Psoas muscle (tissue), 8 donors: ENCODE measurements around the gene IQCE. TPM values are rescaled to one million over a fixed set of nuclear protein-coding genes. Genes with fewer than 3 reads are reported as not detected.
A peak's percentile ranks its signal among the peaks of the same experiment; 100 is the strongest.

ENCODE experiments used
- ATAC-seq, 4 donors: fragments of 200-7000 bp; cut with Tn5 transposase; one replicate each; pipeline ENCODE4 v1.9.1; 2020; ENCODE audit warnings: moderate library complexity in 3 of 4, mild to moderate bottlenecking in 2 of 4
- DNase-seq, 2 donors: peaks; one replicate each; pipeline ENCODE4 v3.0.0-alpha.2; 2020
- H3K27ac ChIP-seq: fragments of 200-600 bp; one replicate; pipeline ENCODE4 v1.8.0; 2022
- H3K27me3 ChIP-seq, 3 donors: fragments of 200-600 bp in 1 of 3; one replicate each; pipeline versions ENCODE4 v1.6.1 to v1.8.0; 2013 to 2022; ENCODE audit warnings: low read length in 2 of 3, mild to moderate bottlenecking in 2 of 3, moderate library complexity in 1 of 3; ENCODE audit not compliant: insufficient read depth in 3 of 3
- H3K36me3 ChIP-seq, 2 donors: fragments of 200-600 bp in 1 of 2; one replicate each; pipeline versions ENCODE4 v1.6.1 to v1.8.0; 2013 to 2022; ENCODE audit warnings: low read depth in 1 of 2, mild to moderate bottlenecking in 1 of 2, moderate library complexity in 1 of 2; ENCODE audit not compliant: insufficient read depth in 1 of 2
- H3K4me1 ChIP-seq: fragments of 200-600 bp; one replicate; pipeline ENCODE4 v1.8.0; 2022
- H3K4me3 ChIP-seq: fragments of 200-600 bp; one replicate; pipeline ENCODE4 v1.8.0; 2022; ENCODE audit warnings: mild to moderate bottlenecking
- H3K9me3 ChIP-seq: fragments of 200-600 bp; one replicate; pipeline ENCODE4 v1.8.0; 2022
- WGBS, 3 donors: extraction: QIAGEN DNeasy Blood & Tissue Kit; methylation state at CpG; one replicate each; pipeline versions ENCODE4 v1.1.6 to v1.1.7; 2013; 5-methylcytosine and 5-hydroxymethylcytosine counted together
- intact Hi-C, 2 donors: fragments of 100-400 bp; cut with DNase I; formaldehyde crosslinking; loops; one replicate each; pipeline versions ENCODE4 v1.11.0 to v1.14.2; 2022
- long read RNA-seq, 2 donors: library from polyadenylated mRNA; unstranded; transcript quantifications; one replicate each; pipeline ENCODE4 v2.0.0, GENCODE V29; 2021
- polyA plus RNA-seq, 3 donors: library from polyadenylated mRNA; stranded (reverse); fragments of 200-250 nt; gene quantifications; one replicate each; pipeline ENCODE4 v1.2.3, GENCODE V29; 2013
- total RNA-seq, 4 donors: library from RNA; stranded (reverse); fragmentation: NEBNext Ultra II Directional in 2 of 4; extraction: Animal tissue kit (Norgen Biotek cat#: 25700) in 2 of 4; gene quantifications; one replicate each; pipeline versions ENCODE4 v1.2.1 to v1.2.4, GENCODE V29; 2021 to 2023
- TF ChIP-seq, protein P1 (sequence below): fragments of 200-600 bp; IDR thresholded peaks from one replicate; pipeline ENCODE4 v1.8.0; 2022; ENCODE audit warnings: antibody characterized with exemption
- donor health status: healthy with polysubstance abuse.
- donor health status: DM: no; HTN: no; CAD: no; lungs with moderate emphysema.
- donor health status: Bipolar disorder and iron deficiency.
- donor health status: healthy.
- donor health status: DM: yes; HTN: yes; CAD: no.
- donor health status: DM: no; HTN: no; CAD: no.
- donor health status: DM: no; HTN: no; CAD: no.
- donor health status: DM: yes; HTN: yes; CAD: no.

The IQCE gene, protein sequence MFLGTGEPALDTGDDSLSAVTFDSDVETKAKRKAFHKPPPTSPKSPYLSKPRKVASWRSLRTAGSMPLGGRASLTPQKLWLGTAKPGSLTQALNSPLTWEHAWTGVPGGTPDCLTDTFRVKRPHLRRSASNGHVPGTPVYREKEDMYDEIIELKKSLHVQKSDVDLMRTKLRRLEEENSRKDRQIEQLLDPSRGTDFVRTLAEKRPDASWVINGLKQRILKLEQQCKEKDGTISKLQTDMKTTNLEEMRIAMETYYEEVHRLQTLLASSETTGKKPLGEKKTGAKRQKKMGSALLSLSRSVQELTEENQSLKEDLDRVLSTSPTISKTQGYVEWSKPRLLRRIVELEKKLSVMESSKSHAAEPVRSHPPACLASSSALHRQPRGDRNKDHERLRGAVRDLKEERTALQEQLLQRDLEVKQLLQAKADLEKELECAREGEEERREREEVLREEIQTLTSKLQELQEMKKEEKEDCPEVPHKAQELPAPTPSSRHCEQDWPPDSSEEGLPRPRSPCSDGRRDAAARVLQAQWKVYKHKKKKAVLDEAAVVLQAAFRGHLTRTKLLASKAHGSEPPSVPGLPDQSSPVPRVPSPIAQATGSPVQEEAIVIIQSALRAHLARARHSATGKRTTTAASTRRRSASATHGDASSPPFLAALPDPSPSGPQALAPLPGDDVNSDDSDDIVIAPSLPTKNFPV
- total RNA-seq = 1 to 10 TPM; 5.6 to 8.5 (median 7.1) TPM
- polyA plus RNA-seq = 1 to 10 TPM; 2.4 to 9.6 (median 6.5) TPM
- long read RNA-seq, donor 1, partial matches to known transcripts = 4 of 5 reads
- long read RNA-seq, donor 1, other reads (novel, unspliced or antisense) = 1 of 5 reads
- long read RNA-seq, donor 2, full-length matches to known transcripts = 6 of 11 reads
- long read RNA-seq, donor 2, partial matches to known transcripts = 4 of 11 reads
- long read RNA-seq, donor 2, other reads (novel, unspliced or antisense) = 1 of 11 reads

DNA sequence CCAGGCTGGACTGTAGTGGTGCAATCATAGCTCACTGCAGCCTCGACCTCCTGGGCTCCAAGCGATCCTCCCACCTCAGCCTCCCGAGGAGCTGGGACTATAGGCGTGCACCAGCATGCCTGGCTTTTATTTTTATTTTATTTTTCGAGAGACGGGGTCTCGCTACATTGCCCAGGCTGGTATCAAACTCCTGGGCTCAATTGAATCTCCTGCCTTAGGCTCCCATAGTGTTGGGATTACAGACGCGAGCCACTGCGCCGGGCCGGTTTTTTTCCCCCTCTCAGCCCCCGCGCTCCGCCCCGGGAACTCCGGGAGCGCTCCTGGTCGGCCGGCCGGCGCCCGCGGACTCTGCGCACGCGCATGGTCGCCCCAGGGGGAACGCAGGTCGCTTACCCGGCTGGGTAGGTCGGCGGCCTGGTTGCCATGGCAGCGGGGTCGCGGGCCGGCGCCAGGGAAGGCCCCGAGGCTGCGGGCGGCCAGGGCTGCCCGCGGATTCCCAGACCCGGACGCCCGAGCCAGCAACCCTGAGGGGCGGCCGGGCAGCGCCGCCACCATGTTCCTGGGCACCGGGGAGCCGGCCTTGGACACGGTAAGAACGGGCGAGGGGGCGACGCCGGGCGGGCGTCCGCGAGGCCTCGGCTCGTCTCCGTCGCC is at the start of gene IQCE:
TSS of gene IQCE (plus strand) at position 351 of the 654 bp plus-strand sequence. CDS start at position 554, 203 bp downstream.
- peak within 1 kb of the TSS; percentile 92 for H3K4me3 ChIP-seq
- ATAC-seq = peak; percentile 76 to 82 (median 81)
- TF ChIP-seq, protein P1, sequence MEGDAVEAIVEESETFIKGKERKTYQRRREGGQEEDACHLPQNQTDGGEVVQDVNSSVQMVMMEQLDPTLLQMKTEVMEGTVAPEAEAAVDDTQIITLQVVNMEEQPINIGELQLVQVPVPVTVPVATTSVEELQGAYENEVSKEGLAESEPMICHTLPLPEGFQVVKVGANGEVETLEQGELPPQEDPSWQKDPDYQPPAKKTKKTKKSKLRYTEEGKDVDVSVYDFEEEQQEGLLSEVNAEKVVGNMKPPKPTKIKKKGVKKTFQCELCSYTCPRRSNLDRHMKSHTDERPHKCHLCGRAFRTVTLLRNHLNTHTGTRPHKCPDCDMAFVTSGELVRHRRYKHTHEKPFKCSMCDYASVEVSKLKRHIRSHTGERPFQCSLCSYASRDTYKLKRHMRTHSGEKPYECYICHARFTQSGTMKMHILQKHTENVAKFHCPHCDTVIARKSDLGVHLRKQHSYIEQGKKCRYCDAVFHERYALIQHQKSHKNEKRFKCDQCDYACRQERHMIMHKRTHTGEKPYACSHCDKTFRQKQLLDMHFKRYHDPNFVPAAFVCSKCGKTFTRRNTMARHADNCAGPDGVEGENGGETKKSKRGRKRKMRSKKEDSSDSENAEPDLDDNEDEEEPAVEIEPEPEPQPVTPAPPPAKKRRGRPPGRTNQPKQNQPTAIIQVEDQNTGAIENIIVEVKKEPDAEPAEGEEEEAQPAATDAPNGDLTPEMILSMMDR = no peak
- no peaks in the 10 kb centered on the region for H3K9me3 ChIP-seq
- intact Hi-C loops = loop anchor here in 1 of 2 donors (5.0 kb wide), 1 partner anchor 74 kb away; the partner anchor contains the start of gene TTYH3
- H3K4me1 ChIP-seq = peaks cover 26% of the 10 kb centered on the region
- DNase-seq = peak; percentile 96 to 97
- peaks cover 0 to 4% of the 10 kb centered on the region in 2 donors for H3K36me3 ChIP-seq
- WGBS, 3 donors = 1 to 5% (median 2%) methylated on average over 38 to 66 of the region's 66 CpGs
- H3K27ac ChIP-seq = peak within 1 kb of the TSS; percentile 64
- H3K27me3 ChIP-seq = no peaks in the 10 kb centered on the region

DNA sequence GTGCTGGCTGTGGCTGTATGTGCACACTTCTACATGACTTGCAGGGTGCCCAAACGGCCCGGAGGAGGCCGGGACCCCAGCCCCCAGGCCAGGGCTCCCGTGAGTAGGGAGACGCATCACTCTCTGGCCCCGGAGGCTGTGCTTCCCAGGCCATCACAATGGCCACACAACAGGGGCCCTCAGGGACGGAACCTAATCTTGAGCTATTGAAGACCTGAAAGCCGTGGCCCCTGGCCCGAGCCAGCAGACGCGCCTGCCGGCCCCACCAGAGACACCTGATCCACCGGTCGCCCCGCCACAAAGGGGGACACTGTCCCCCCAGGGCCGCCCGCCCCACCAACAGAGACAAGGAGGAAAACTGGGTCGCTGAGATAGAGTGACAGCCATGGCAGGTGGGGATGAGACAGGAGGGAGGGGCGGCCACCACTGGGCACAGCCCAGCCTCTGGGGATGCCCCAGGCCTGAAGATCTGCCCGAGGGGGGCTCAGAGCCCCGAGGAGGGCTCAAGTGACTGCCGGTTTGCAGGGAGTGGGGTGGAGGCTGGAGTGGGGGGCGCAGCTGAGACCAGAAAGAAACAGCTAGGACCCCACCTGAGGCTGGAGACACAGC is 49.4 kb upstream of the IQCE start:
- DNase-seq (no peak), ATAC-seq (peak in 1 of 4 donors; percentile 31)
- Histone ChIP-seq H3K36me3 (no peaks in the 10 kb centered on the region), H3K9me3 (no peaks in the 10 kb centered on the region), H3K4me3 (no peak overlapping the region), H3K27ac (no peak overlapping the region), H3K4me1 (peaks cover 20% of the 10 kb centered on the region), H3K27me3 (peaks cover 0 to 4% (median 0%) of the 10 kb centered on the region in 3 donors)
- TF ChIP-seq, protein P1 = no peak
- intact Hi-C loops = no loop called here
- 50 to 61% (median 55%) methylated on average over 20 to 23 of the region's 23 CpGs for WGBS, 3 donors

DNA sequence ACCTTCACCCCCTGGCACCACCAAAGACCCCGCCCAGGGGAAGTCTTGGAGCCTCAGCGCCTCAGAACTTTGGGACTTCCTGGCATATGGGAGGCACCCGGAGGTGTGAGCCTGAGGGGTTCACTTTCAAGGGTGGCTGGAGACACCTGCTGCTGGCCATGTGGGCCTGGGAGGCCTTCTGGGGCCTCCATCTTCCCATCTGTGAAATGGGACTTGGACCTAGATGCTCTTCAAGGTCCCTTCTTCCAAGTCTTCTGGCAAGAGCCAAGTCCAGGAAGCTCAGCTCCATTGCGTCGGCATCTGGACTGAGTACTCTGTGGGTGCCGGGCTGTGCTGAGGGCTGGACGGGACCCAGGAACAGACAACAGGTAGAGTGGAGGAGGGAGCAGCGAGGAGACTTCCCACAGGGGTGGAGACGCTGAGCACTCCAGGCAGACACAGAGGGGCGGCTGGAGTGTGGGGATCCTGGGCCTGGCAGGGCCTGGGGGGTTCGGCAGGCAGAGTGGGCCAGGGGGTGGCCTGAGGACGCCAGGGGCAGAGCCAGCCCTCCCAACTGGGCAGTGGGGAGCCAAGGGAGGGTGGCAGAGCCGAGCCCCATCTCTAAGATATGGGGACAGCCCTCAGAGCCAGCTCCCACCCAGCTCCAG is 48.5 kb upstream of the IQCE start:
- TF ChIP-seq, protein P1 = no peak

More for the DNA sequence above, 48.5 kb upstream of the IQCE start:
- intact Hi-C loops = no loop called here
- Histone ChIP-seq H3K4me3 (no peak overlapping the region), H3K36me3 (no peaks in the 10 kb centered on the region), H3K9me3 (no peaks in the 10 kb centered on the region), H3K27me3 (peaks cover 0 to 4% (median 0%) of the 10 kb centered on the region in 3 donors), H3K4me1 (peaks cover 20% of the 10 kb centered on the region), H3K27ac (no peak overlapping the region)
- 83 to 87% (median 83%) methylated on average over 13 of the region's 13 CpGs for WGBS, 3 donors
- no peak for DNase-seq
- no peak for ATAC-seq
